PFSK-1 (cell line): ENCODE results near the gene TWNK.

Experiments used
- FOXP2 ChIP-seq: optimal IDR thresholded peaks from 2 replicates; pipeline ENCODE3; 2011; ENCODE audit warnings: borderline replicate concordance, control low read depth, inconsistent platforms; ENCODE audit not compliant: insufficient read depth; ENCODE audit errors: extremely low read length, extremely low read depth
- POLR2AphosphoS5 ChIP-seq: IDR thresholded peaks from 2 replicates; pipeline ENCODE4 v1.6.1; 2012; ENCODE audit warnings: low read depth, mild to moderate bottlenecking, control low read depth, low read length, moderate library complexity
- SIN3A ChIP-seq: IDR thresholded peaks from 2 replicates; pipeline ENCODE4 v1.6.1; 2012; ENCODE audit warnings: mild to moderate bottlenecking, low read length, moderate library complexity, borderline replicate concordance; ENCODE audit not compliant: insufficient read depth
- TAF1 ChIP-seq: IDR thresholded peaks from 2 replicates; pipeline ENCODE4 v1.6.1; 2012; ENCODE audit warnings: low read length, control low read depth, borderline replicate concordance; ENCODE audit not compliant: insufficient read depth
- TF ChIP-seq, protein P1 (sequence below), 2 experiments: IDR thresholded peaks; 2 replicates each; pipeline versions ENCODE4 v1.6.1 to v1.8.0; 2011 to 2012; ENCODE audit warnings: low read depth in 2 of 2, low read length in 2 of 2, control low read depth in 1 of 2, inconsistent platforms in 1 of 2, mild to moderate bottlenecking in 1 of 2, moderate library complexity in 1 of 2; ENCODE audit not compliant: insufficient read depth in 1 of 2

Gene TWNK

DNA sequence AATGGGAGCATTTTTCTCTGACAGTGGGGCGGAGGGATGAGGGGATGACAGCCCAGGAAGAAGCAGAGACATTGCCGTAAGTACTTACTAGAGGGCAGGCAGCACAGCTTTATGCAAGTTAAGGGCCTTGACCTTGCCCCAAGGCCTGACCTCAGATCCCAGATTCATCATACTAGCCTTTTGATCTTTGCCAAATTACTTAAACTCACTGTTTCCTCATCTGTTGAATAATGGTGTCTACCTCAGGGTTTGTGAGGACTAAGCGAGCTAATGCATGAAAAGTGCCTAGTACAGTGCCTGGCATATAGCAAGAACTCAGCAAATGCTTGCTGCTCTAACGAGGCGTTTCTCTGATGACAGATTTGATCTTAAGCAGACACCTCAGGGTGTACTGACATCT is 21.5 kb upstream of the TWNK start:
- TF ChIP-seq, protein P1, sequence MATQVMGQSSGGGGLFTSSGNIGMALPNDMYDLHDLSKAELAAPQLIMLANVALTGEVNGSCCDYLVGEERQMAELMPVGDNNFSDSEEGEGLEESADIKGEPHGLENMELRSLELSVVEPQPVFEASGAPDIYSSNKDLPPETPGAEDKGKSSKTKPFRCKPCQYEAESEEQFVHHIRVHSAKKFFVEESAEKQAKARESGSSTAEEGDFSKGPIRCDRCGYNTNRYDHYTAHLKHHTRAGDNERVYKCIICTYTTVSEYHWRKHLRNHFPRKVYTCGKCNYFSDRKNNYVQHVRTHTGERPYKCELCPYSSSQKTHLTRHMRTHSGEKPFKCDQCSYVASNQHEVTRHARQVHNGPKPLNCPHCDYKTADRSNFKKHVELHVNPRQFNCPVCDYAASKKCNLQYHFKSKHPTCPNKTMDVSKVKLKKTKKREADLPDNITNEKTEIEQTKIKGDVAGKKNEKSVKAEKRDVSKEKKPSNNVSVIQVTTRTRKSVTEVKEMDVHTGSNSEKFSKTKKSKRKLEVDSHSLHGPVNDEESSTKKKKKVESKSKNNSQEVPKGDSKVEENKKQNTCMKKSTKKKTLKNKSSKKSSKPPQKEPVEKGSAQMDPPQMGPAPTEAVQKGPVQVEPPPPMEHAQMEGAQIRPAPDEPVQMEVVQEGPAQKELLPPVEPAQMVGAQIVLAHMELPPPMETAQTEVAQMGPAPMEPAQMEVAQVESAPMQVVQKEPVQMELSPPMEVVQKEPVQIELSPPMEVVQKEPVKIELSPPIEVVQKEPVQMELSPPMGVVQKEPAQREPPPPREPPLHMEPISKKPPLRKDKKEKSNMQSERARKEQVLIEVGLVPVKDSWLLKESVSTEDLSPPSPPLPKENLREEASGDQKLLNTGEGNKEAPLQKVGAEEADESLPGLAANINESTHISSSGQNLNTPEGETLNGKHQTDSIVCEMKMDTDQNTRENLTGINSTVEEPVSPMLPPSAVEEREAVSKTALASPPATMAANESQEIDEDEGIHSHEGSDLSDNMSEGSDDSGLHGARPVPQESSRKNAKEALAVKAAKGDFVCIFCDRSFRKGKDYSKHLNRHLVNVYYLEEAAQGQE (IDR thresholded peaks at IDR 0.05; ENCODE audit: insufficient read depth in 1 of 2, low read depth in 2 of 2, low read length in 2 of 2), result no peak
- TF ChIP-seq TAF1 (no peak), POLR2AphosphoS5 (no peak), FOXP2 (no peak), SIN3A (no peak)

- TF ChIP-seq, protein P1 (IDR thresholded peaks at IDR 0.05; ENCODE audit: insufficient read depth in 1 of 2, low read depth in 2 of 2, low read length in 2 of 2), result no peak
- TF ChIP-seq TAF1 (no peak), SIN3A (no peak), POLR2AphosphoS5 (no peak), FOXP2 (no peak)
Measured at GRCh38 chr10:100966887-100967286, 20.5 kb upstream of the TWNK start.

DNA sequence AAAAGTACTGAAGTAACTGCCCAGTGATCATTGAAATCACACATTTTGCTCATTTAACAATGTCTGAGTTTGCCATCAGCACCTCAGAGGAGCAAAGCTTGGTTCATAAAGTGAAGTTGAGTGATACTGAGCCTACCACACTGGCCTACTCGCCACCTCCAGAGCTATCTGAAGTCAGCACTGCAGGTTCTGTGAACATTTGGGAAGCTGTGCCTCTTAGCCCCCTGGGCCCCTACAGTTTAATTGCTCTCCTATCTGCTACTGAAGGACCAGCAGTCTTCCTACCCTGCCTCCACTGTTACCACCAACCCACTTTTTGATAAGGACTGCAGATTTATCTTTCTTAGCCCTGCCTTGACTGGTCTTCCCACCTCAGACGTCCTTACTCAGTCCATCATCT is 20.0 kb upstream of the TWNK start:
- TF ChIP-seq FOXP2, result no peak
- no peak for TF ChIP-seq POLR2AphosphoS5
- TF ChIP-seq, protein P1 (IDR thresholded peaks at IDR 0.05; ENCODE audit: insufficient read depth in 1 of 2, low read depth in 2 of 2, low read length in 2 of 2), result no peak
- TF ChIP-seq SIN3A, result no peak
- no peak for TF ChIP-seq TAF1

- TF ChIP-seq POLR2AphosphoS5 (no peak), FOXP2 (no peak), TAF1 (no peak), SIN3A (no peak)
- TF ChIP-seq, protein P1 (IDR thresholded peaks at IDR 0.05; ENCODE audit: insufficient read depth in 1 of 2, low read depth in 2 of 2, low read length in 2 of 2), result no peak
Measured at GRCh38 chr10:100968062-100968736, 19.1 kb upstream of the TWNK start.

DNA sequence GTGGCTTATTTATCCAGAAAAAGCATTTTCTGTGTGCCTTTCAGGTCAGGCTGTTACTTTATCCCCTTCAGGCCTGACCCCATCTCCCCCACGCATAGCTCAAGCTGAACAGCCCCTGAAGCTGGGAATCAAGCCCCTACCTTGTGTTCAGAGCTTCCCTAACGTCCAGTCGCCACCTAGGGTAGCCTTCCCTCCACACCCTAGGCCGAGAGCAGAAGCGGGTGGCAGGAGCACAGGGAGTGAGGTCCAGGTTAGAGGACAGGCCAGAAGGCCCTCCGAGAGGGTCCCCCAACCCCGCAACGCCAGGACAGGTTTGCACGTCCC is 18.5 kb upstream of the TWNK start:
- TF ChIP-seq, protein P1 (IDR thresholded peaks at IDR 0.05; ENCODE audit: insufficient read depth in 1 of 2, low read depth in 2 of 2, low read length in 2 of 2), result no peak
- TF ChIP-seq SIN3A (no peak), FOXP2 (no peak), POLR2AphosphoS5 (no peak), TAF1 (no peak)
